H9 (cell line): ENCODE measurements around the gene PAH. TPM values are rescaled to one million over a fixed set of nuclear protein-coding genes. Genes with fewer than 3 reads are reported as not detected.

Experiments
- DNase-seq: peaks from one replicate; pipeline ENCODE4 v3.0.0-alpha.2; 2017
- H2AFZ ChIP-seq: one replicate; pipeline ENCODE4 v1.6.1; 2013; ENCODE audit warnings: mild to moderate bottlenecking, low read length, control low read depth, moderate library complexity
- H2AK5ac ChIP-seq: 2 replicates; pipeline ENCODE4 v1.6.1; 2013; ENCODE audit warnings: low read length, control low read depth, mixed read lengths; ENCODE audit not compliant: insufficient read length
- H2BK120ac ChIP-seq: one replicate; pipeline ENCODE4 v1.6.1; 2013; ENCODE audit warnings: low read depth, mild to moderate bottlenecking, low read length, control low read depth, inconsistent platforms; ENCODE audit not compliant: poor library complexity, severe bottlenecking
- H2BK12ac ChIP-seq: 2 replicates; pipeline ENCODE4 v1.6.1; 2013; ENCODE audit warnings: low read length, control low read depth, mixed read lengths, low read depth; ENCODE audit not compliant: insufficient read length
- H2BK15ac ChIP-seq: 2 replicates; pipeline ENCODE4 v1.6.1; 2013; ENCODE audit warnings: low read depth, low read length, control low read depth
- H2BK20ac ChIP-seq: one replicate; pipeline ENCODE4 v1.6.1; 2013; ENCODE audit warnings: low read depth, mild to moderate bottlenecking, low read length, control low read depth, inconsistent platforms; ENCODE audit not compliant: poor library complexity, severe bottlenecking
- H2BK5ac ChIP-seq: 2 replicates; pipeline ENCODE4 v1.6.1; 2013; ENCODE audit warnings: low read length, control low read depth, mixed read lengths; ENCODE audit not compliant: insufficient read length
- H3K14ac ChIP-seq: 2 replicates; pipeline ENCODE4 v1.6.1; 2013; ENCODE audit warnings: low read length, control low read depth; ENCODE audit not compliant: insufficient read depth
- H3K18ac ChIP-seq: 2 replicates; pipeline ENCODE4 v1.6.1; 2013; ENCODE audit warnings: low read depth, mild to moderate bottlenecking, mixed read lengths, low read length, control low read depth; ENCODE audit not compliant: insufficient read length
- H3K23ac ChIP-seq: 2 replicates; pipeline ENCODE4 v1.6.1; 2013; ENCODE audit warnings: low read length, control low read depth, mixed read lengths, low read depth; ENCODE audit not compliant: insufficient read length
- H3K23me2 ChIP-seq: 2 replicates; pipeline ENCODE4 v1.6.1; 2013; ENCODE audit warnings: low read depth, mild to moderate bottlenecking, mixed read lengths, low read length, control low read depth; ENCODE audit not compliant: insufficient read length, poor library complexity, severe bottlenecking
- H3K27ac ChIP-seq: 2 replicates; pipeline ENCODE4 v1.5.1; 2013; ENCODE audit warnings: low read length, control low read depth, mixed read lengths, low read depth; ENCODE audit not compliant: insufficient read length
- H3K27me3 ChIP-seq: 2 replicates; pipeline ENCODE4 v1.6.1; 2013; ENCODE audit warnings: low read length, control low read depth, inconsistent platforms; ENCODE audit not compliant: insufficient read depth
- H3K4ac ChIP-seq: 2 replicates; pipeline ENCODE4 v1.6.1; 2013; ENCODE audit warnings: low read depth, mild to moderate bottlenecking, control low read depth, inconsistent platforms, low read length, moderate library complexity
- H3K4me1 ChIP-seq: 2 replicates; pipeline ENCODE4 v1.6.1; 2013; ENCODE audit warnings: low read length, control low read depth, inconsistent platforms; ENCODE audit not compliant: insufficient read depth
- H3K4me2 ChIP-seq: 2 replicates; pipeline ENCODE4 v1.6.1; 2013; ENCODE audit warnings: low read length, control low read depth, mixed read lengths; ENCODE audit not compliant: insufficient read length, insufficient read depth
- H3K56ac ChIP-seq: 2 replicates; pipeline ENCODE4 v1.6.1; 2013; ENCODE audit warnings: low read depth, mild to moderate bottlenecking, mixed read lengths, low read length, control low read depth; ENCODE audit not compliant: insufficient read length
- H3K79me1 ChIP-seq: 2 replicates; pipeline ENCODE4 v1.6.1; 2013; ENCODE audit warnings: low read depth, mild to moderate bottlenecking, moderate library complexity, low read length, control low read depth, inconsistent platforms; ENCODE audit not compliant: insufficient read depth, poor library complexity, severe bottlenecking
- H3K79me2 ChIP-seq: 2 replicates; pipeline ENCODE4 v1.6.1; 2013; ENCODE audit warnings: low read length, control low read depth, inconsistent platforms; ENCODE audit not compliant: insufficient read depth
- H3K9ac ChIP-seq: 2 replicates; pipeline ENCODE4 v1.6.1; 2013; ENCODE audit warnings: low read length, control low read depth, mixed read lengths; ENCODE audit not compliant: insufficient read length; ENCODE audit errors: extremely low read depth
- H3K9me3 ChIP-seq: one replicate; pipeline ENCODE4 v1.6.1; 2013; ENCODE audit warnings: low read depth, low read length, inconsistent platforms; ENCODE audit not compliant: control insufficient read depth
- H3T11ph ChIP-seq: one replicate; pipeline ENCODE4 v1.6.1; 2013; ENCODE audit warnings: mild to moderate bottlenecking, low read length, control low read depth, inconsistent platforms
- H4K20me1 ChIP-seq: one replicate; pipeline ENCODE4 v1.6.1; 2013; ENCODE audit not compliant: control insufficient read depth, insufficient read length, insufficient read depth
- H4K5ac ChIP-seq: 2 replicates; pipeline ENCODE4 v1.6.1; 2013; ENCODE audit warnings: low read depth, mild to moderate bottlenecking, mixed read lengths, low read length, control low read depth; ENCODE audit not compliant: insufficient read length
- H4K8ac ChIP-seq: replicated peaks from 2 replicates; pipeline ENCODE4 v1.6.1; 2013; ENCODE audit warnings: low read length, control low read depth, mixed read lengths, low read depth; ENCODE audit not compliant: insufficient read length
- H4K91ac ChIP-seq: 2 replicates; pipeline ENCODE4 v1.6.1; 2013; ENCODE audit warnings: low read depth, mild to moderate bottlenecking, moderate library complexity, mixed read lengths, low read length, control low read depth; ENCODE audit not compliant: insufficient read length
- H3K27ac Mint-ChIP-seq, 3 experiments: 2 replicates in 2 of 3; 3 replicates in 1 of 3; pipeline ENCODE4 v1.8.0; 2020 to 2021; ENCODE audit warnings: mixed read lengths in 3 of 3, mild to moderate bottlenecking in 1 of 3, moderate library complexity in 1 of 3
- H3K27me3 Mint-ChIP-seq: 2 replicates; pipeline ENCODE4 v1.8.0; 2021; ENCODE audit warnings: low read depth, mild to moderate bottlenecking, moderate library complexity, mixed read lengths
- H3K36me3 Mint-ChIP-seq, 3 experiments: 2 replicates in 2 of 3; 3 replicates in 1 of 3; pipeline ENCODE4 v1.8.0; 2020 to 2021; ENCODE audit warnings: low read depth in 3 of 3, mixed read lengths in 3 of 3; ENCODE audit not compliant: insufficient read depth in 1 of 3
- H3K4me1 Mint-ChIP-seq, 2 experiments: 2 replicates each; pipeline ENCODE4 v1.8.0; 2020; ENCODE audit warnings: mixed read lengths in 2 of 2
- H3K4me3 Mint-ChIP-seq, 2 experiments: 2 replicates in 1 of 2; 3 replicates in 1 of 2; pipeline ENCODE4 v1.8.0; 2020 to 2021; ENCODE audit warnings: mild to moderate bottlenecking in 2 of 2, mixed read lengths in 2 of 2, moderate library complexity in 1 of 2
- H3K9me3 Mint-ChIP-seq, 2 experiments: 2 replicates in 1 of 2; 3 replicates in 1 of 2; pipeline ENCODE4 v1.8.0; 2020; ENCODE audit warnings: mild to moderate bottlenecking in 2 of 2, mixed read lengths in 2 of 2, moderate library complexity in 1 of 2
- CTCF ChIP-seq: fragments of 200-600 bp; sonication (generic); conservative IDR thresholded peaks from 3 replicates; pipeline ENCODE4 v1.8.0; 2021; ENCODE audit warnings: antibody characterized with exemption, mild to moderate bottlenecking
- WGBS: extraction: QIAGEN DNeasy Blood & Tissue Kit; methylation state at CpG from one replicate; pipeline ENCODE4 v1.1.7; 2013; ENCODE audit warnings: missing lambda C conversion rate, low lambda C conversion rate, mixed read lengths; ENCODE audit not compliant: insufficient read length; ENCODE audit errors: extremely low coverage; 5-methylcytosine and 5-hydroxymethylcytosine counted together
- total RNA-seq: library from RNA; stranded (reverse); gene quantifications from 2 replicates; pipeline ENCODE4 v1.2.1, GENCODE V29; 2021

The PAH gene
- total RNA-seq, 1 experiment from 2014 or later: 6.1 TPM

DNA sequence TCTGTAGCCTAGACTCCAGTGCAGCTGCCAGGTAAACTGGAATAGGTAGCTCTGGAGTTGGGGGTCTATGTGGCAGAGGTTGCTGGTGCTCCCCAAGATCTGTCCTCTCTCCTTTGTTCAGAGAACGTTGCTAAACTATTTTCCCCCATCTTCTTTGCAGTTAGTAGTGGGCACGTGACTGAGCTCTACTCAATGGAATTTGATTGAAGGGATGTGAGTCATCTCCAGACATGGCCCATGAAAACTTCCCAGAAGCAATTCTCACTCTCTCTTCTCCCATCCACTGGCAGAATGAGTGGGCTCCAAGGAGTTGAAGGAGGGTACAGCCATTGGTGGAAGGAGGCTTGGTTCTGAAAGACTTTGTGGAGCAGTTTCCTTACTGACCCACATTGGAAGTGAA is 44.0 kb downstream of the PAH start:
- no peak overlapping the region for H4K5ac ChIP-seq
- no peaks in the 10 kb centered on the region for H3K23me2 ChIP-seq
- no peaks in the 10 kb centered on the region for H3K27me3 ChIP-seq
- no peak overlapping the region for H2BK12ac ChIP-seq
- H2BK120ac ChIP-seq: no peak overlapping the region
- no peak overlapping the region for H3K27ac ChIP-seq
- no peak overlapping the region for H3K4me2 ChIP-seq
- Mint-ChIP-seq H3K36me3 (no peaks in the 10 kb centered on the region), H3K4me3 (no peak overlapping the region), H3K27me3 (no peaks in the 10 kb centered on the region; the same call in none of the 2 replicates), H3K4me1 (peaks cover 0 to 5% of the 10 kb centered on the region in 2 experiments; a peak in 2 of 4 replicates), H3K27ac (no peak overlapping the region), H3K9me3 (no peaks in the 10 kb centered on the region)
- H3K9ac ChIP-seq: no peak overlapping the region
- no peaks in the 10 kb centered on the region for H4K20me1 ChIP-seq
- no peak overlapping the region for H2AFZ ChIP-seq
- no peak overlapping the region for H2AK5ac ChIP-seq
- no peaks in the 10 kb centered on the region for H3K9me3 ChIP-seq
- no peaks in the 10 kb centered on the region for H3K4me1 ChIP-seq
- no peak overlapping the region for H3K56ac ChIP-seq
- no peak overlapping the region for H3K23ac ChIP-seq
- no CpG with 5 or more reads among the region's 2 CpGs for WGBS
- H3K79me1 ChIP-seq: no peaks in the 10 kb centered on the region
- H3K14ac ChIP-seq: no peak overlapping the region
- no peak overlapping the region for H2BK5ac ChIP-seq
- H2BK20ac ChIP-seq: no peak overlapping the region
- DNase-seq: no peak
- TF ChIP-seq CTCF: no peak
- no peak overlapping the region for H4K8ac ChIP-seq
- no peaks in the 10 kb centered on the region for H3K79me2 ChIP-seq
- no peak overlapping the region for H3T11ph ChIP-seq
- H3K18ac ChIP-seq: no peak overlapping the region
- no peak overlapping the region for H3K4ac ChIP-seq
- no peak overlapping the region for H4K91ac ChIP-seq
- H2BK15ac ChIP-seq: no peak overlapping the region
